Astrocyte of the spinal cord (primary cell): ENCODE data around the gene SLC13A3.

Experiments
- DNase-seq: peaks from one replicate; pipeline ENCODE4 v3.0.0; 2011; ENCODE audit warnings: low read depth, low spot score
- H3K4me3 ChIP-seq: 2 replicates; pipeline ENCODE4 v1.5.1; 2011; ENCODE audit warnings: low read depth, mild to moderate bottlenecking, low read length, moderate library complexity
- in situ Hi-C: cut with HindIII; loops from 2 replicates; pipeline ENCODE4 v1.10.0; 2017; ENCODE audit warnings: low sequenced_read_pairs
- TF ChIP-seq, protein P1 (sequence below): IDR thresholded peaks from 2 replicates; pipeline ENCODE4 v1.5.1; 2012; ENCODE audit warnings: low read depth, mild to moderate bottlenecking, low read length, inconsistent platforms

Gene SLC13A3

GRCh38 chr20:46581391-46581790, 69.9 kb downstream of the SLC13A3 start:
- TF ChIP-seq, protein P1, sequence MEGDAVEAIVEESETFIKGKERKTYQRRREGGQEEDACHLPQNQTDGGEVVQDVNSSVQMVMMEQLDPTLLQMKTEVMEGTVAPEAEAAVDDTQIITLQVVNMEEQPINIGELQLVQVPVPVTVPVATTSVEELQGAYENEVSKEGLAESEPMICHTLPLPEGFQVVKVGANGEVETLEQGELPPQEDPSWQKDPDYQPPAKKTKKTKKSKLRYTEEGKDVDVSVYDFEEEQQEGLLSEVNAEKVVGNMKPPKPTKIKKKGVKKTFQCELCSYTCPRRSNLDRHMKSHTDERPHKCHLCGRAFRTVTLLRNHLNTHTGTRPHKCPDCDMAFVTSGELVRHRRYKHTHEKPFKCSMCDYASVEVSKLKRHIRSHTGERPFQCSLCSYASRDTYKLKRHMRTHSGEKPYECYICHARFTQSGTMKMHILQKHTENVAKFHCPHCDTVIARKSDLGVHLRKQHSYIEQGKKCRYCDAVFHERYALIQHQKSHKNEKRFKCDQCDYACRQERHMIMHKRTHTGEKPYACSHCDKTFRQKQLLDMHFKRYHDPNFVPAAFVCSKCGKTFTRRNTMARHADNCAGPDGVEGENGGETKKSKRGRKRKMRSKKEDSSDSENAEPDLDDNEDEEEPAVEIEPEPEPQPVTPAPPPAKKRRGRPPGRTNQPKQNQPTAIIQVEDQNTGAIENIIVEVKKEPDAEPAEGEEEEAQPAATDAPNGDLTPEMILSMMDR: no peak
- in situ Hi-C loops: no loop called here
- no peak for DNase-seq
- no peak overlapping the region for H3K4me3 ChIP-seq

- in situ Hi-C loops: no loop called here
- TF ChIP-seq, protein P1: no peak
- H3K4me3 ChIP-seq: no peak overlapping the region
- no peak for DNase-seq
These were observed 70.5 kb downstream of the SLC13A3 start for GRCh38 chr20:46580613-46581205.

- DNase-seq: no peak
- TF ChIP-seq, protein P1: no peak
These were observed 72.5 kb downstream of the SLC13A3 start for GRCh38 chr20:46578745-46579144.

DNA sequence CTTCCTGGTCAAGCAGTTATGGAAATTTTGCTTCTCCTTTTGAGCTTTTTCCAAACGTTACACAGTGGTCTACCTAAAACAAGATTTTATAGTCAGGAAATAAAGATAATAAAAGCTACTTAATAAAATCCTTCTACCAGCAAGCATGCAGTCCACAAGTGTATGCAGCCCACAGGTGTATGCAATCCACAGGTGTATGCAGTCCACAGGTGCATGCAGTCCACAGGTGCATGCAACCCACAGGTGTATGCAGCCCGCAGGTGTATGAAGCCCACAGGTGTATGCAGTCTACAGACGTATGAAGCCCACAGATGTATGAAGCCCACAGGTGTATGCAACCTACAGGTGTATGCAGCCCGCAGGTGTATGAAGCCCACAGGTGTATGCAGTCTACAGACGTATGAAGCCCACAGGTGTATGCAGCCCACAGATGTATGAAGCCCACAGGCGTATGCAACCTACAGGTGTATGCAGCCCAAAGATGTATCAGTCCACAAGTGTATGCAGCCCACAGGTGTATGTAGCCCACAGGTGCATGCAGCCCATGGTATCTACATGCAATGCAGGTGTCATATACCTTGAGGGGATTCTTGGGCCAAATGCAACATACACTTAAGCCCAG, 74.4 kb downstream of the SLC13A3 start:
- in situ Hi-C loops: no loop called here
- H3K4me3 ChIP-seq: no peak overlapping the region
- TF ChIP-seq, protein P1: no peak
- DNase-seq: no peak

More at GRCh38 chr20:46578745-46579144, 72.5 kb downstream of the SLC13A3 start:
- H3K4me3 ChIP-seq: no peak overlapping the region
- in situ Hi-C loops: no loop called here

- H3K4me3 ChIP-seq: no peak overlapping the region
- DNase-seq: no peak
- TF ChIP-seq, protein P1: no peak
- in situ Hi-C loops: no loop called here
These were observed 75.3 kb downstream of the SLC13A3 start for GRCh38 chr20:46575937-46576461.

DNA sequence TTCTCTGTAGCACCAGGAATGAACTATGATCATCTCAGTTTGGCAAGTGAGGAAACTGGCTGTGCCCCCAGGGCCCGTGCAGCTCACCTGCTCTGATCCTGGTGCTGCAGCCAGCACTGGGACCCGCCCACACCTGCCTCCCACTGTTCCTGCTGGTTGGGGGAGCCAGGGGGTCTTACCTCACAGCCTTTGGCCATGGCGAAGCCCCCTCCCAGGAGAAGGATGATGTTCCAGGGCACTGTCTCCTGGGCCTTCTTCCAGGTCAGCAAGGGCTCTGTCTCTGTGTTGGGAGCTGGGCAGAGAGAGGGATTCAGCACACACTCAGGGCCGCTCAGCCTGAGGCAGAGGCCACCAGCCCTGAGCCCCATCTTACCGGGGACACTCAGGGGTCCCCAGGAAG, 75.9 kb downstream of the SLC13A3 start:
- DNase-seq: no peak
- TF ChIP-seq, protein P1: no peak
- in situ Hi-C loops: no loop called here

More for the DNA sequence above, 75.9 kb downstream of the SLC13A3 start:
- no peak overlapping the region for H3K4me3 ChIP-seq
